ENCODE results near the gene PODXL.

The PODXL gene

DNA sequence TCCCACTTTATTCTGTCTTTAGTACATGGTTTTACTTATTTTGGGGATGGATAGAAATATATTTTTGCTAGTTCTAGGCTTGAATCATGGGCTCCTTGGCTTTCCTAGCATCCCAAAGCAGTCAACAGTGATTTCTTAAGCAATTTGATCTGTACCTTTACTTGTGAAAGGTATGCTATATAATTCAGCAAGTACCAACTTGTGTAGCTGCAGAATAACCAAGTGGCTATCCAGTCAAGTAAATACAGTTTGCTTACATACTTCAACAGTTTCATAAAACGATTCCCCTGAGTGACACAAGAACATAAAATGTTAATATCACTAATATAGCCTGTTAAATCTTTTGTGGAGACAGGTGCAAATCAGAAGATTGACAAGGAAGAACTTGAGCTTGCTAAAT, 67.2 kb downstream of the PODXL start:
- Histone ChIP-seq H3K4me3 (ENCODE audit: low read depth, low read length) (no peak overlapping the region), H3K36me3 (ENCODE audit: control insufficient read depth in 2 of 2, insufficient read depth in 1 of 2, low read length in 2 of 2) (peaks cover 0 to 4% of the 10 kb centered on the region in 2 experiments; a peak in 1 of 3 replicates), H3K27ac (ENCODE audit: extremely low read depth, low read depth, low read length) (no peak overlapping the region), H3K4me1 (ENCODE audit: control insufficient read depth, insufficient read depth, low read length) (no peaks in the 10 kb centered on the region), H3K9me3 (ENCODE audit: control insufficient read depth, insufficient read depth, low read depth, low read length) (no peaks in the 10 kb centered on the region)
- ChIA-PET CTCF (interaction anchor here (0.9 to 2.1 kb wide), 3 partner anchors 11 to 24 kb away, joined by 3 to 6 read pairs (median 3); no protein-coding TSS in a partner anchor), POLR2A (no interaction called here)
- TF ChIP-seq ZNF132 (tag by site-specific recombination; IDR thresholded peaks at IDR 0.05; ENCODE audit: borderline replicate concordance) (no peak), BCL6B (tag by site-specific recombination; IDR thresholded peaks at IDR 0.05) (no peak), ZNF184 (tag by site-specific recombination; IDR thresholded peaks at IDR 0.05) (no peak), ZNF266 (tag by site-specific recombination; IDR thresholded peaks at IDR 0.05; ENCODE audit: low read depth) (no peak), ZNF701 (tag by site-specific recombination; IDR thresholded peaks at IDR 0.05) (no peak), KLF1 (tag by site-specific recombination; IDR thresholded peaks at IDR 0.05) (no peak), ZNF514 (tag by site-specific recombination; IDR thresholded peaks at IDR 0.05) (no peak), ZNF660 (tag by site-specific recombination; IDR thresholded peaks at IDR 0.05) (no peak)

GRCh38 chr7:131488361-131488760, 68.1 kb downstream of the PODXL start:
- H3K27ac ChIP-seq (ENCODE audit: extremely low read depth, low read depth, low read length), result no peak overlapping the region
- no peaks in the 10 kb centered on the region for H3K4me1 ChIP-seq (ENCODE audit: control insufficient read depth, insufficient read depth, low read length)
- peaks cover 0 to 6% of the 10 kb centered on the region in 2 experiments; a peak in 1 of 3 replicates for H3K36me3 ChIP-seq (ENCODE audit: control insufficient read depth in 2 of 2, insufficient read depth in 1 of 2, low read length in 2 of 2)
- CTCF ChIA-PET, result interaction anchor here (0.9 to 1.2 kb wide), 2 partner anchors 12 to 19 kb away, joined by 3 read pairs; no protein-coding TSS in a partner anchor
- TF ChIP-seq ZNF677 (tag by site-specific recombination; IDR thresholded peaks at IDR 0.05) (no peak), ZNF433 (tag by site-specific recombination; IDR thresholded peaks at IDR 0.05; ENCODE audit: low read depth) (no peak), ZNF501 (tag by site-specific recombination; IDR thresholded peaks at IDR 0.05) (no peak), ZNF184 (tag by site-specific recombination; IDR thresholded peaks at IDR 0.05) (no peak), ZNF416 (tag by site-specific recombination; IDR thresholded peaks at IDR 0.05) (no peak), ZNF221 (tag by site-specific recombination; IDR thresholded peaks at IDR 0.05; ENCODE audit: borderline replicate concordance) (no peak), ZNF114 (tag by site-specific recombination; IDR thresholded peaks at IDR 0.05) (no peak), ZNF18 (tag by site-specific recombination; IDR thresholded peaks at IDR 0.05) (no peak), ZNF266 (tag by site-specific recombination; IDR thresholded peaks at IDR 0.05; ENCODE audit: low read depth) (no peak), SCRT1 (tag by site-specific recombination; IDR thresholded peaks at IDR 0.05; ENCODE audit: borderline replicate concordance) (no peak), KLF16 (tag by site-specific recombination; IDR thresholded peaks at IDR 0.05) (no peak), ZNF580 (tag by site-specific recombination; IDR thresholded peaks at IDR 0.05) (no peak), KLF10 (tag by site-specific recombination; IDR thresholded peaks at IDR 0.05) (no peak)
- TF ChIP-seq, protein P1, sequence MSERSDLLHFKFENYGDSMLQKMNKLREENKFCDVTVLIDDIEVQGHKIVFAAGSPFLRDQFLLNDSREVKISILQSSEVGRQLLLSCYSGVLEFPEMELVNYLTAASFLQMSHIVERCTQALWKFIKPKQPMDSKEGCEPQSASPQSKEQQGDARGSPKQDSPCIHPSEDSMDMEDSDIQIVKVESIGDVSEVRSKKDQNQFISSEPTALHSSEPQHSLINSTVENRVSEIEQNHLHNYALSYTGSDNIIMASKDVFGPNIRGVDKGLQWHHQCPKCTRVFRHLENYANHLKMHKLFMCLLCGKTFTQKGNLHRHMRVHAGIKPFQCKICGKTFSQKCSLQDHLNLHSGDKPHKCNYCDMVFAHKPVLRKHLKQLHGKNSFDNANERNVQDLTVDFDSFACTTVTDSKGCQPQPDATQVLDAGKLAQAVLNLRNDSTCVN (tag by site-specific recombination; optimal IDR thresholded peaks at IDR 0.05), result no peak
- H3K4me3 ChIP-seq (ENCODE audit: low read depth, low read length), result no peak overlapping the region
- H3K9me3 ChIP-seq (ENCODE audit: control insufficient read depth, insufficient read depth, low read depth, low read length), result no peaks in the 10 kb centered on the region
- POLR2A ChIA-PET, result no interaction called here
